HepG2 (cell line): ENCODE data around the gene NPC1. TPM values are rescaled to one million over a fixed set of nuclear protein-coding genes. Genes with fewer than 3 reads are reported as not detected.
"Not testable (repeated sequence)": the region's sequence is repeated elsewhere in the genome, so short reads cannot be mapped to it uniquely, and the experiment has no call there.

Experiments
- ATAC-seq: fragments of 200-7000 bp; cut with Tn5 transposase; 3 replicates; pipeline ENCODE4 v1.9.1; 2020; ENCODE audit warnings: mild to moderate bottlenecking, moderate library complexity
- BruUV-seq: library from RNA; stranded (reverse); fragments of 400-500 nt; replicated peaks from 2 replicates; lab custom pipeline; 2021; lab: Mats Ljungman, UMichigan
- CTCF ChIA-PET: fragments of 300-600 bp; formaldehyde crosslinking; extraction: SDS; loops from one replicate; lab custom pipeline; 2021; ENCODE audit warnings: low total read pairs, inconsistent platforms, low intra/inter-chr PET ratio; lab: Yijun Ruan, JAX
- POLR2A ChIA-PET: fragments of 350-600 bp; sonication (Branson Sonifier 250); formaldehyde crosslinking; loops from one replicate; lab custom pipeline; 2020; ENCODE audit warnings: antibody characterized with exemption, inconsistent platforms; lab: Yijun Ruan, JAX
- DNase-seq: peaks from one replicate; pipeline ENCODE4 v3.0.0-alpha.2; 2015; ENCODE audit warnings: low spot score
- FAIRE-seq: peaks from 3 replicates; lab custom pipeline; 2011; peaks lifted over from hg19 to GRCh38; lab: Jason Lieb, UNC
- H2AFZ ChIP-seq: one replicate; pipeline ENCODE4 v1.6.1; 2011; ENCODE audit warnings: low read length, inconsistent platforms
- H3K27ac ChIP-seq: fragments of 300-600 bp; 3 replicates; pipeline ENCODE4 v1.8.0; 2011; ENCODE audit warnings: mixed run types, mild to moderate bottlenecking, mixed read lengths, low read length, inconsistent platforms; ENCODE audit not compliant: insufficient read depth; ENCODE audit errors: extremely low read length
- H3K27me3 ChIP-seq, 2 experiments: fragments of 200-600 bp in 1 of 2; 2 replicates in 1 of 2; 3 replicates in 1 of 2; pipeline versions ENCODE4 v1.6.0 to v1.8.0; 2011; ENCODE audit warnings: low read length in 2 of 2, mild to moderate bottlenecking in 2 of 2, moderate library complexity in 2 of 2, inconsistent platforms in 1 of 2; ENCODE audit not compliant: insufficient read depth in 2 of 2, control insufficient read depth in 1 of 2
- H3K36me3 ChIP-seq, 2 experiments: fragments of 200-600 bp in 1 of 2; replicated peaks in 1 of 2; 2 replicates in 1 of 2; 3 replicates in 1 of 2; pipeline versions ENCODE4 v1.5.1 to v1.8.0; 2011; ENCODE audit warnings: low read length in 2 of 2, inconsistent platforms in 1 of 2; ENCODE audit not compliant: insufficient read depth in 2 of 2, control insufficient read depth in 1 of 2
- H3K4me1 ChIP-seq: 2 replicates; pipeline ENCODE4 v1.5.1; 2012; ENCODE audit warnings: low read length, inconsistent platforms; ENCODE audit not compliant: insufficient read depth
- H3K4me2 ChIP-seq: 2 replicates; pipeline ENCODE4 v1.6.0; 2011; ENCODE audit warnings: low read depth, low read length, inconsistent platforms
- H3K4me3 ChIP-seq, 3 experiments: fragments of 200-600 bp in 1 of 3; sonication (generic), shearing (Covaris generic) in 1 of 3; replicated peaks in 1 of 3; 2 replicates each; pipeline ENCODE4 v1.5.1; 2011 to 2016; ENCODE audit warnings: low read length in 3 of 3, inconsistent platforms in 2 of 3, low read depth in 2 of 3, mild to moderate bottlenecking in 2 of 3, control low read depth in 1 of 3, mixed read lengths in 1 of 3; ENCODE audit not compliant: insufficient read depth in 1 of 3
- H3K79me2 ChIP-seq: one replicate; pipeline ENCODE4 v1.6.1; 2011; ENCODE audit warnings: low read length, inconsistent platforms; ENCODE audit not compliant: insufficient read depth
- H3K9ac ChIP-seq: 2 replicates; pipeline ENCODE4 v1.6.0; 2011; ENCODE audit warnings: mild to moderate bottlenecking, low read depth, low read length, inconsistent platforms; ENCODE audit not compliant: insufficient read depth
- H3K9me3 ChIP-seq: 2 replicates; pipeline ENCODE4 v1.5.1; 2012; ENCODE audit warnings: mild to moderate bottlenecking, low read length
- H4K20me1 ChIP-seq: 2 replicates; pipeline ENCODE4 v1.6.0; 2011; ENCODE audit warnings: inconsistent platforms, mild to moderate bottlenecking, low read length, moderate library complexity; ENCODE audit not compliant: insufficient read depth
- TEAD3 ChIP-seq: optimal IDR thresholded peaks from 2 replicates; pipeline ENCODE3; 2016; ENCODE audit warnings: borderline replicate concordance
- ZBTB33 ChIP-seq: sonication (generic); formaldehyde crosslinking; IDR thresholded peaks from 2 replicates; pipeline ENCODE4 v1.4.0; 2020; ENCODE audit warnings: missing genetic modification reagents
- WGBS: methylation state at CpG from one replicate; pipeline ENCODE4 v1.1.6; 2017; ENCODE audit warnings: low lambda C conversion rate; 5-methylcytosine and 5-hydroxymethylcytosine counted together
- in situ Hi-C: cut with HindIII; loops from 2 replicates; pipeline ENCODE4 v1.10.0; 2017; ENCODE audit warnings: low pct_unique_long_range_greater_than_20kb; ENCODE audit not compliant: extremely low pct_ligation_motif_present
- intact Hi-C: fragments of 100-400 bp; cut with micrococcal nuclease; formaldehyde crosslinking; loops from one replicate; pipeline ENCODE4 v1.10.0; 2022; ENCODE audit not compliant: unreplicated experiment
- polyA plus RNA-seq, 8 experiments: library from polyadenylated mRNA; depleted of rRNA in 3 of 8; stranded (reverse) in 7 of 8; unstranded in 1 of 8; fragments of >200 nt; fragmentation: Illumina TruSeq in 4 of 8; extraction: Trizol in 4 of 8; gene quantifications; 2 replicates each; pipeline versions ENCODE4 v1.2.1 to v1.2.3, GENCODE V29; 2011 to 2016; ENCODE audit warnings: low read depth in 4 of 8, missing spikeins in 1 of 8, mixed read lengths in 1 of 8; ENCODE audit not compliant: insufficient read depth in 1 of 8
- total RNA-seq, 5 experiments: library from RNA; depleted of rRNA; stranded (reverse); fragments of >200 nt; fragmentation: Illumina TruSeq; extraction: Trizol; gene quantifications; 2 replicates each; pipeline ENCODE4 v1.2.3, GENCODE V29; 2016; ENCODE audit warnings: low read depth in 1 of 5
- TF ChIP-seq, protein P1 (sequence below): sonication (generic); formaldehyde crosslinking; IDR thresholded peaks from 2 replicates; pipeline ENCODE4 v1.5.0; 2020; ENCODE audit warnings: missing genetic modification reagents, mild to moderate bottlenecking, borderline replicate concordance
- TF ChIP-seq, protein P2 (sequence below): sonication (generic); formaldehyde crosslinking; conservative IDR thresholded peaks from 2 replicates; pipeline ENCODE4 v1.4.0; 2020; ENCODE audit warnings: missing genetic modification reagents

Gene NPC1
- total and polyA plus RNA-seq, 2 of the 13 experiments (the other 11 are each of a cell fraction or from before 2014, with no cell fraction given), result 46.5 to 114 TPM

DNA sequence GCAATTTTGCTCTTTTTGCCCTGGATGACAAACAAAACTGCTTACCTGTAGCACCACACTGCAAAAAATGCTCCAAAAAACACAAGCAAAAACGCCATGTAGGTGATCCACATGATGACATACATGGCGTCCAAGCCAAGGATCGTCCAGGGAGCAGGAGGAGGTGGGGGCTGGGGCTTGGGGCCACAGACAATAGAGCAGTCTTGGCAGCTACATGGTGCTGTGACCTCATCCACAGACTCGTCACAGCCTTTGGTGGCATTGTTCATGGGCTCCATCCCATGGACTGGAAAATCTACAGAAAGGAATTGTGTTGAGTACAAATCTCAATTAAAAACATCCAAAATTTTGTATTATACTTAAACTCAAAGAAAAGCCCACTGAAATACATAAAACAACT, 26.1 kb downstream of the NPC1 start (continued):
- TF ChIP-seq, protein P1, sequence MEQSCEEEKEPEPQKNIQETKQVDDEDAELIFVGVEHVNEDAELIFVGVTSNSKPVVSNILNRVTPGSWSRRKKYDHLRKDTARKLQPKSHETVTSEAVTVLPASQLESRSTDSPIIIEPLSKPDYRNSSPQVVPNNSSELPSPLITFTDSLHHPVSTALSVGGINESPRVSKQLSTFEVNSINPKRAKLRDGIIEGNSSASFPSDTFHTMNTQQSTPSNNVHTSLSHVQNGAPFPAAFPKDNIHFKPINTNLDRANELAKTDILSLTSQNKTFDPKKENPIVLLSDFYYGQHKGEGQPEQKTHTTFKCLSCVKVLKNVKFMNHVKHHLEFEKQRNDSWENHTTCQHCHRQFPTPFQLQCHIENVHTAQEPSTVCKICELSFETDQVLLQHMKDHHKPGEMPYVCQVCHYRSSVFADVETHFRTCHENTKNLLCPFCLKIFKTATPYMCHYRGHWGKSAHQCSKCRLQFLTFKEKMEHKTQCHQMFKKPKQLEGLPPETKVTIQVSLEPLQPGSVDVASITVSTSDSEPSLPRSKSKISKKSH, result no peak
- TF ChIP-seq, protein P2, sequence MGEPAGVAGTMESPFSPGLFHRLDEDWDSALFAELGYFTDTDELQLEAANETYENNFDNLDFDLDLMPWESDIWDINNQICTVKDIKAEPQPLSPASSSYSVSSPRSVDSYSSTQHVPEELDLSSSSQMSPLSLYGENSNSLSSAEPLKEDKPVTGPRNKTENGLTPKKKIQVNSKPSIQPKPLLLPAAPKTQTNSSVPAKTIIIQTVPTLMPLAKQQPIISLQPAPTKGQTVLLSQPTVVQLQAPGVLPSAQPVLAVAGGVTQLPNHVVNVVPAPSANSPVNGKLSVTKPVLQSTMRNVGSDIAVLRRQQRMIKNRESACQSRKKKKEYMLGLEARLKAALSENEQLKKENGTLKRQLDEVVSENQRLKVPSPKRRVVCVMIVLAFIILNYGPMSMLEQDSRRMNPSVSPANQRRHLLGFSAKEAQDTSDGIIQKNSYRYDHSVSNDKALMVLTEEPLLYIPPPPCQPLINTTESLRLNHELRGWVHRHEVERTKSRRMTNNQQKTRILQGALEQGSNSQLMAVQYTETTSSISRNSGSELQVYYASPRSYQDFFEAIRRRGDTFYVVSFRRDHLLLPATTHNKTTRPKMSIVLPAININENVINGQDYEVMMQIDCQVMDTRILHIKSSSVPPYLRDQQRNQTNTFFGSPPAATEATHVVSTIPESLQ (CRISPR knock-in tag), result no peak

- H3K9ac ChIP-seq, H3K4me2 ChIP-seq, DNase-seq, BruUV-seq, H2AFZ ChIP-seq, CTCF ChIA-PET, H3K9me3 ChIP-seq, H4K20me1 ChIP-seq, H3K4me3 ChIP-seq, in situ Hi-C loops, H3K27me3 ChIP-seq, ATAC-seq, FAIRE-seq: not testable (repeated sequence)
- WGBS, result 97% methylated on average over 8 of the region's 8 CpGs
- Histone ChIP-seq H3K27ac (peak overlapping the region; percentile 93), H3K4me1 (peaks cover 65% of the 10 kb centered on the region), H3K36me3 (peaks cover 38 to 63% of the 10 kb centered on the region in 2 experiments), H3K79me2 (peaks cover 14% of the 10 kb centered on the region)
- intact Hi-C loops, result loop anchor here (5.0 kb wide), 1 partner anchor 40 kb away; no protein-coding TSS in a partner anchor
- POLR2A ChIA-PET, result interaction anchor here (2.1 to 4.6 kb wide), 2 partner anchors 12 to 28 kb away, joined by 8 to 25 read pairs; partner anchors contain the start of gene NPC1
- TF ChIP-seq TEAD3 (CRISPR knock-in tag), result peak; percentile 59
- peak; percentile 86 for TF ChIP-seq ZBTB33 (CRISPR knock-in tag)
These were observed 28.8 kb downstream of the NPC1 start for GRCh38 chr18:23557511-23557910.
